ENCODE results near the gene EMSY. TPM values are rescaled to one million over a fixed set of nuclear protein-coding genes. Genes with fewer than 3 reads are reported as not detected.

EMSY gene
- total and polyA plus RNA-seq, 2 of the 8 experiments (the other 6 are each of a cell fraction or from before 2014, with no cell fraction given) = 29.6 to 34.6 TPM

DNA sequence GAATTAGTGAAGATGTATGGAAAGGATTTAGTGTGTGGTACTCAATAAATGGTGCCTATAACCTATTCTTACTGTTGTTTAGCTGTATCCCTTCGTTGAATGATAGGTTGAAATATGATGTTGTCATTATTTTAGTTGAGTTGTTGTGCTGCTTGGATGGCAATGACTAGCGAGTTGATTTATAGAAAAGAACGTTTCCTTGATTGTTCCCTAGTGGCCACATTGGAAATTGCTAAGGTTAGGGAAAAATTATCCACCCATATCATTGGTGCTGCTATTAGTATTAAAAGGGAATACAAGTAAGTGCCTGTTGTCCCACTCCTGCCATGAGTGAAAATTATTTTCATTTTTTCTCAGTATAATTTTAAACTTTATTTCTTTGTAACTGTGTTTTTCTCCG lies 14.5 kb downstream of the EMSY start:
- Histone ChIP-seq H3K4ac (replicated peaks; ENCODE audit: insufficient read length, low read depth, low read length) (no peak overlapping the region), H3K56ac (replicated peaks; ENCODE audit: insufficient read length, low read depth, low read length) (no peak overlapping the region), H3K79me1 (ENCODE audit: low read depth, low read length) (no peaks in the 10 kb centered on the region), H3K9me3 (ENCODE audit: insufficient read depth in 2 of 2, low read depth in 1 of 2, low read length in 1 of 2) (no peaks in the 10 kb centered on the region), H2BK20ac (ENCODE audit: low read length) (no peak overlapping the region), H3K18ac (ENCODE audit: extremely low read depth, low read length) (no peak overlapping the region), H4K91ac (replicated peaks; ENCODE audit: insufficient read length, low read length) (no peak overlapping the region), H3K23me2 (ENCODE audit: low read depth, low read length) (no peaks in the 10 kb centered on the region), H3K79me2 (ENCODE audit: control insufficient read depth in 1 of 2, insufficient read depth in 2 of 2, low read length in 2 of 2) (peaks cover 0 to 38% of the 10 kb centered on the region in 2 experiments; a peak in 2 of 4 replicates), H3K27me3 (replicated peaks in 1 of 4; ENCODE audit: control insufficient read depth in 3 of 4, extremely low read depth in 1 of 4, insufficient read depth in 3 of 4, low read length in 3 of 4) (no peaks in the 10 kb centered on the region), H2AFZ (ENCODE audit: low read length) (no peak overlapping the region), H3K9ac (replicated peaks in 1 of 4; ENCODE audit: extremely low read depth in 1 of 4, low read depth in 3 of 4, low read length in 3 of 4) (no peak overlapping the region), H2BK12ac (ENCODE audit: low read depth, low read length) (no peak overlapping the region), H2AK5ac (ENCODE audit: low read depth, low read length) (no peak overlapping the region), H2BK15ac (ENCODE audit: low read length) (no peak overlapping the region), H2BK120ac (replicated peaks; ENCODE audit: low read depth, low read length) (no peak overlapping the region), H3K23ac (ENCODE audit: insufficient read length) (no peak overlapping the region), H3K4me3 (ENCODE audit: extremely low read depth in 1 of 4, insufficient read depth in 2 of 4, low read depth in 3 of 4, low read length in 4 of 4) (no peak overlapping the region), H4K20me1 (replicated peaks in 1 of 2; ENCODE audit: control insufficient read depth in 1 of 2, insufficient read depth in 2 of 2, low read length in 2 of 2) (peaks cover 0 to 2% of the 10 kb centered on the region in 2 experiments), H4K8ac (ENCODE audit: extremely low read depth, insufficient read depth, low read length) (no peak overlapping the region), H3K4me1 (replicated peaks in 1 of 4; ENCODE audit: control insufficient read depth in 3 of 4, insufficient read depth in 4 of 4, low read length in 3 of 4) (peaks cover 0 to 28% (median 7%) of the 10 kb centered on the region in 4 experiments; a peak in 3 of 7 replicates), H3K4me2 (ENCODE audit: insufficient read depth in 1 of 2, low read depth in 2 of 2, low read length in 2 of 2) (no peak overlapping the region), H2BK5ac (ENCODE audit: low read depth, low read length) (no peak overlapping the region), H3K14ac (ENCODE audit: insufficient read length) (no peak overlapping the region), H4K5ac (ENCODE audit: insufficient read length, low read depth, low read length) (no peak overlapping the region), H3K36me3 (ENCODE audit: control insufficient read depth in 2 of 4, insufficient read depth in 4 of 4, low read length in 3 of 4) (peaks cover 0 to 24% (median 8%) of the 10 kb centered on the region in 4 experiments; a peak in 5 of 8 replicates), H3K27ac (ENCODE audit: low read depth, low read length) (no peak overlapping the region)
- CTCF ChIA-PET (ENCODE audit: partially characterized antibody) = interaction anchor here (0.9 to 3.5 kb wide), 24 partner anchors 9 to 96 kb away, joined by 3 to 26 read pairs (median 4); partner anchors contain the start of gene EMSY
- no peak for DNase-seq (ENCODE audit: low read depth in 1 of 2, low spot score in 2 of 2)
- POLR2A ChIA-PET (ENCODE audit: partially characterized antibody) = interaction anchor here (1.1 to 2.0 kb wide), 3 partner anchors 10 to 18 kb away, joined by 3 to 5 read pairs (median 4); no protein-coding TSS in a partner anchor
- peak; percentile 28 for FAIRE-seq
- TF ChIP-seq CTBP2 (IDR thresholded peaks at IDR 0.05; ENCODE audit: borderline replicate concordance, insufficient read depth, insufficient read length, low read length) = no peak
- no peak for TF ChIP-seq CBX5 (IDR thresholded peaks at IDR 0.05; ENCODE audit: low read depth, low read length)
- no peak for TF ChIP-seq HDAC2 (IDR thresholded peaks at IDR 0.05; ENCODE audit: borderline replicate concordance in 1 of 2, low read depth in 2 of 2, low read length in 2 of 2)
- TF ChIP-seq RNF2 (IDR thresholded peaks at IDR 0.05; ENCODE audit: borderline replicate concordance, low read depth, low read length, missing control alignments, poor library complexity, severe bottlenecking) = no peak
- TF ChIP-seq CREB1 (IDR thresholded peaks at IDR 0.05) = no peak
- TF ChIP-seq, protein P1, sequence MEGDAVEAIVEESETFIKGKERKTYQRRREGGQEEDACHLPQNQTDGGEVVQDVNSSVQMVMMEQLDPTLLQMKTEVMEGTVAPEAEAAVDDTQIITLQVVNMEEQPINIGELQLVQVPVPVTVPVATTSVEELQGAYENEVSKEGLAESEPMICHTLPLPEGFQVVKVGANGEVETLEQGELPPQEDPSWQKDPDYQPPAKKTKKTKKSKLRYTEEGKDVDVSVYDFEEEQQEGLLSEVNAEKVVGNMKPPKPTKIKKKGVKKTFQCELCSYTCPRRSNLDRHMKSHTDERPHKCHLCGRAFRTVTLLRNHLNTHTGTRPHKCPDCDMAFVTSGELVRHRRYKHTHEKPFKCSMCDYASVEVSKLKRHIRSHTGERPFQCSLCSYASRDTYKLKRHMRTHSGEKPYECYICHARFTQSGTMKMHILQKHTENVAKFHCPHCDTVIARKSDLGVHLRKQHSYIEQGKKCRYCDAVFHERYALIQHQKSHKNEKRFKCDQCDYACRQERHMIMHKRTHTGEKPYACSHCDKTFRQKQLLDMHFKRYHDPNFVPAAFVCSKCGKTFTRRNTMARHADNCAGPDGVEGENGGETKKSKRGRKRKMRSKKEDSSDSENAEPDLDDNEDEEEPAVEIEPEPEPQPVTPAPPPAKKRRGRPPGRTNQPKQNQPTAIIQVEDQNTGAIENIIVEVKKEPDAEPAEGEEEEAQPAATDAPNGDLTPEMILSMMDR (IDR thresholded peaks at IDR 0.05; ENCODE audit: control extremely low read depth in 1 of 3, insufficient read depth in 1 of 3, low read depth in 1 of 3, low read length in 3 of 3) = peak in 2 of 3 experiments; percentile 15 to 51; a peak in 2 of 4 replicates
- no peak for TF ChIP-seq SP1 (IDR thresholded peaks at IDR 0.05; ENCODE audit: low read depth, low read length)
- TF ChIP-seq RAD21 (IDR thresholded peaks at IDR 0.05 in 1 of 2, conservative IDR thresholded peaks at IDR 0.05 in 1 of 2; ENCODE audit: low read depth in 2 of 2, low read length in 2 of 2) = peak; percentile 33; a peak in 3 of 4 replicates
- no peak for TF ChIP-seq NANOG (IDR thresholded peaks at IDR 0.05; ENCODE audit: insufficient read depth, low read depth, low read length, poor library complexity, severe bottlenecking)
- 74% methylated on average over 4 of the region's 4 CpGs; no CpG with 5 or more reads in 1 of the 2 experiments for WGBS, 2 experiments (ENCODE audit: extremely low coverage in 1 of 2, insufficient coverage in 1 of 2, insufficient read length in 1 of 2, insufficient replicate concordance in 2 of 2, low coverage in 1 of 2, low lambda C conversion rate in 2 of 2, missing lambda C conversion rate in 1 of 2)
